ENCODE data around the gene ANKRD63. TPM values are rescaled to one million over a fixed set of nuclear protein-coding genes. Genes with fewer than 3 reads are reported as not detected.

Gene ANKRD63
- total and polyA plus RNA-seq, 2 experiments from 2014 or later: 0.30 to 0.47 TPM

- no peak for TF ChIP-seq CTCF (IDR thresholded peaks at IDR 0.05; ENCODE audit: poor library complexity)
- no peak for TF ChIP-seq EZH2 (IDR thresholded peaks at IDR 0.05; ENCODE audit: borderline replicate concordance)
- TF ChIP-seq EZH2phosphoT487 (IDR thresholded peaks at IDR 0.05; ENCODE audit: low read depth, severe bottlenecking, unreplicated experiment): no peak
These were observed 42.1 kb downstream of the ANKRD63 start for GRCh38 chr15:40240619-40241221.

GRCh38 chr15:40239693-40240618 lies 42.9 kb downstream of the ANKRD63 start:
- H3K9me2 ChIP-seq (replicated peaks; ENCODE audit: insufficient read depth): no peaks in the 10 kb centered on the region
- H3K4me1 ChIP-seq (ENCODE audit: insufficient read depth): peaks cover 9% of the 10 kb centered on the region
- no peaks in the 10 kb centered on the region for H3K36me3 ChIP-seq (replicated peaks; ENCODE audit: insufficient read depth, low read depth)
- H3K27ac ChIP-seq: no peak overlapping the region
- H3K9me3 ChIP-seq (ENCODE audit: low read depth): no peaks in the 10 kb centered on the region
- DNase-seq (ENCODE audit: low spot score): no peak
- no peaks in the 10 kb centered on the region for H3K27me3 ChIP-seq
- TF ChIP-seq CTCF (IDR thresholded peaks at IDR 0.05; ENCODE audit: poor library complexity) (no peak), EZH2phosphoT487 (IDR thresholded peaks at IDR 0.05; ENCODE audit: low read depth, severe bottlenecking, unreplicated experiment) (no peak), EZH2 (IDR thresholded peaks at IDR 0.05; ENCODE audit: borderline replicate concordance) (no peak)
- H3K4me2 ChIP-seq: peak overlapping the region; percentile 96
- no peaks in the 10 kb centered on the region for H4K20me1 ChIP-seq (ENCODE audit: insufficient read depth, poor library complexity, severe bottlenecking)
- H3K4me3 ChIP-seq: no peak overlapping the region
- no peak overlapping the region for H2AFZ ChIP-seq
- 90% methylated on average over 19 of the region's 19 CpGs for WGBS (ENCODE audit: low lambda C conversion rate, missing lambda C conversion rate)
- no peaks in the 10 kb centered on the region for H3K79me2 ChIP-seq

More at GRCh38 chr15:40240619-40241221, 42.1 kb downstream of the ANKRD63 start:
- Histone ChIP-seq H3K4me1 (ENCODE audit: insufficient read depth) (peaks cover 14% of the 10 kb centered on the region), H4K20me1 (ENCODE audit: insufficient read depth, poor library complexity, severe bottlenecking) (no peaks in the 10 kb centered on the region), H3K4me2 (no peak overlapping the region), H3K9me3 (ENCODE audit: low read depth) (no peaks in the 10 kb centered on the region), H3K4me3 (no peak overlapping the region), H2AFZ (no peak overlapping the region), H3K27ac (no peak overlapping the region), H3K27me3 (no peaks in the 10 kb centered on the region), H3K79me2 (no peaks in the 10 kb centered on the region), H3K9me2 (replicated peaks; ENCODE audit: insufficient read depth) (no peaks in the 10 kb centered on the region), H3K36me3 (replicated peaks; ENCODE audit: insufficient read depth, low read depth) (no peaks in the 10 kb centered on the region)
- no peak for DNase-seq (ENCODE audit: low spot score)
- 90% methylated on average over 10 of the region's 10 CpGs for WGBS (ENCODE audit: low lambda C conversion rate, missing lambda C conversion rate)

- no peaks in the 10 kb centered on the region for H3K36me3 ChIP-seq (replicated peaks; ENCODE audit: insufficient read depth, low read depth)
- no peak for DNase-seq (ENCODE audit: low spot score)
- H3K79me2 ChIP-seq: no peaks in the 10 kb centered on the region
- H3K4me3 ChIP-seq: no peak overlapping the region
- no peak overlapping the region for H3K27ac ChIP-seq
- peak overlapping the region; percentile 96 for H3K4me2 ChIP-seq
- H2AFZ ChIP-seq: peak overlapping the region; percentile 89
- no peaks in the 10 kb centered on the region for H3K9me2 ChIP-seq (replicated peaks; ENCODE audit: insufficient read depth)
- peaks cover 6% of the 10 kb centered on the region for H3K4me1 ChIP-seq (ENCODE audit: insufficient read depth)
- no peak for TF ChIP-seq EZH2 (IDR thresholded peaks at IDR 0.05; ENCODE audit: borderline replicate concordance)
- WGBS (ENCODE audit: low lambda C conversion rate, missing lambda C conversion rate): 31% methylated on average over 5 of the region's 5 CpGs
- no peaks in the 10 kb centered on the region for H3K27me3 ChIP-seq
- no peaks in the 10 kb centered on the region for H3K9me3 ChIP-seq (ENCODE audit: low read depth)
- H4K20me1 ChIP-seq (ENCODE audit: insufficient read depth, poor library complexity, severe bottlenecking): no peaks in the 10 kb centered on the region
These were observed 43.5 kb downstream of the ANKRD63 start for GRCh38 chr15:40239404-40239692.

Measured in hepatocyte (in vitro differentiated cells).